HG03460 (cell line): ENCODE measurements around the gene STOML2.

Experiments used
- ATAC-seq: cut with Tn5 transposase; IDR thresholded peaks from one replicate; pipeline ENCODE4 v1.9.1; 2021; ENCODE audit not compliant: unreplicated experiment

STOML2 gene

GRCh38 chr9:35108461-35108860 is 5.5 kb upstream of the STOML2 start:
- ATAC-seq: no peak

GRCh38 chr9:35107297-35108290 is 4.7 kb upstream of the STOML2 start:
- ATAC-seq: no peak

- ATAC-seq: no peak
These were observed 3.4 kb upstream of the STOML2 start for GRCh38 chr9:35106343-35106730.

GRCh38 chr9:35105571-35106342 is 2.8 kb upstream of the STOML2 start:
- no peak for ATAC-seq

GRCh38 chr9:35105126-35105525 is 2.2 kb upstream of the STOML2 start:
- no peak for ATAC-seq

GRCh38 chr9:35104586-35104985 is 1.7 kb upstream of the STOML2 start:
- ATAC-seq: no peak

- ATAC-seq: no peak
These were observed 795 bp upstream of the STOML2 start for GRCh38 chr9:35103660-35104191.

GRCh38 chr9:35102465-35102768 is 514 bp downstream of the STOML2 start:
- ATAC-seq: no peak

- no peak for ATAC-seq
These were observed 5.4 kb downstream of the STOML2 start for GRCh38 chr9:35097573-35097972.

GRCh38 chr9:35096035-35096849 is 6.7 kb downstream of the STOML2 start, which contains the start of gene PIGO:
TSS of gene PIGO (minus strand) at chr9:35096591. CDS start at chr9:35095565, 1,026 bp downstream.
- ATAC-seq: peak; percentile 93

- ATAC-seq: no peak
These were observed 11.4 kb downstream of the STOML2 start for GRCh38 chr9:35091536-35091935.

- ATAC-seq: no peak
These were observed 13.5 kb downstream of the STOML2 start for GRCh38 chr9:35089434-35089833.

GRCh38 chr9:35085078-35085477 is 17.9 kb downstream of the STOML2 start:
- ATAC-seq: no peak

GRCh38 chr9:35079426-35080341 is 23.2 kb downstream of the STOML2 start, which contains the start of gene FANCG:
TSS of gene FANCG (minus strand) at chr9:35079942. CDS start at chr9:35079524, 418 bp downstream.
- ATAC-seq: peak; percentile 91

GRCh38 chr9:35079041-35079425 is 23.9 kb downstream of the STOML2 start:
- no peak for ATAC-seq

GRCh38 chr9:35078066-35078465 is 24.9 kb downstream of the STOML2 start:
- ATAC-seq: no peak

- ATAC-seq: no peak
These were observed 26.1 kb downstream of the STOML2 start for GRCh38 chr9:35076848-35077247.

GRCh38 chr9:35075358-35075757 is 27.6 kb downstream of the STOML2 start:
- ATAC-seq: no peak

- no peak for ATAC-seq
These were observed 28.1 kb downstream of the STOML2 start for GRCh38 chr9:35074791-35075190.

- no peak for ATAC-seq
These were observed 28.8 kb downstream of the STOML2 start for GRCh38 chr9:35074141-35074540.
